GM12878 (cell line): ENCODE measurements around the gene LTA. TPM values are rescaled to one million over a fixed set of nuclear protein-coding genes. Genes with fewer than 3 reads are reported as not detected.

Experiments used
- ATAC-seq: fragments of 200-7000 bp; cut with Tn5 transposase; 3 replicates; pipeline ENCODE4 v1.9.1; 2020; ENCODE audit warnings: mild to moderate bottlenecking, moderate library complexity
- BruUV-seq: library from RNA; stranded (reverse); fragments of 400-500 nt; replicated peaks from 2 replicates; lab custom pipeline; 2021; lab: Mats Ljungman, UMichigan
- CTCF ChIA-PET: fragments of 300-600 bp; sonication (Branson Sonifier 250); formaldehyde crosslinking; extraction: SDS; loops from one replicate; lab custom pipeline; 2021; ENCODE audit warnings: inconsistent platforms; lab: Yijun Ruan, JAX
- POLR2A ChIA-PET: fragments of 350-600 bp; formaldehyde crosslinking; extraction: SDS; loops from one replicate; lab custom pipeline; 2021; ENCODE audit warnings: inconsistent platforms; lab: Charles Lee
- RAD21 ChIA-PET: fragments of 300-600 bp; sonication (Branson Sonifier 250); formaldehyde crosslinking; loops from one replicate; lab custom pipeline; 2023; ENCODE audit warnings: antibody characterized with exemption; ENCODE audit not compliant: unreplicated experiment; lab: Charles Lee
- SMC1A ChIA-PET: fragments of 300-600 bp; sonication (Branson Sonifier 250); formaldehyde crosslinking; loops from one replicate; lab custom pipeline; 2023; ENCODE audit not compliant: unreplicated experiment, uncharacterized antibody; lab: Charles Lee
- DNase-seq: peaks from one replicate; pipeline ENCODE4 v3.0.0-alpha.2; 2011; ENCODE audit warnings: low read depth, low spot score
- FAIRE-seq: peaks from 3 replicates; lab custom pipeline; 2011; peaks lifted over from hg19 to GRCh38; lab: Jason Lieb, UNC
- H2AFZ ChIP-seq: 2 replicates; pipeline ENCODE4 v1.6.0; 2011; ENCODE audit warnings: low read depth, low read length, control low read depth; ENCODE audit not compliant: control insufficient read depth
- H3K27ac ChIP-seq: 2 replicates; pipeline ENCODE4 v1.5.1; 2011; ENCODE audit warnings: control low read depth; ENCODE audit not compliant: control insufficient read depth, insufficient read depth
- H3K27me3 ChIP-seq, 2 experiments: replicated peaks in 1 of 2; 2 replicates each; pipeline versions ENCODE4 v1.6.0 to v1.6.1; 2011; ENCODE audit warnings: low read length in 1 of 2; ENCODE audit not compliant: control insufficient read depth in 2 of 2, insufficient read depth in 2 of 2
- H3K36me3 ChIP-seq, 2 experiments: 2 replicates each; pipeline ENCODE4 v1.5.1; 2011; ENCODE audit warnings: low read length in 1 of 2; ENCODE audit not compliant: control insufficient read depth in 2 of 2, insufficient read depth in 2 of 2
- H3K4me1 ChIP-seq: 2 replicates; pipeline ENCODE4 v1.6.1; 2011; ENCODE audit warnings: mild to moderate bottlenecking, low read length, moderate library complexity, mixed read lengths; ENCODE audit not compliant: control insufficient read depth, insufficient read depth
- H3K4me2 ChIP-seq: 2 replicates; pipeline ENCODE4 v1.6.0; 2011; ENCODE audit warnings: control low read depth; ENCODE audit not compliant: control insufficient read depth, insufficient read depth
- H3K4me3 ChIP-seq: fragments of 200-600 bp; sonication (generic); 2 replicates; pipeline ENCODE4 v1.5.1; 2016
- H3K79me2 ChIP-seq: 2 replicates; pipeline ENCODE4 v1.6.0; 2011; ENCODE audit warnings: low read length; ENCODE audit not compliant: control insufficient read depth, insufficient read depth
- H3K9ac ChIP-seq: 2 replicates; pipeline ENCODE4 v1.8.0; 2011; ENCODE audit warnings: low read length, control low read depth, mixed read lengths; ENCODE audit not compliant: control insufficient read depth, insufficient read depth
- H3K9me3 ChIP-seq: replicated peaks from 3 replicates; pipeline ENCODE4 v1.5.1; 2011; ENCODE audit warnings: mild to moderate bottlenecking, low read length; ENCODE audit not compliant: control insufficient read depth, insufficient read depth
- H4K20me1 ChIP-seq: 2 replicates; pipeline ENCODE4 v1.6.0; 2011; ENCODE audit not compliant: control insufficient read depth, insufficient read depth
- CEBPZ ChIP-seq: fragments of 150-350 bp; IDR thresholded peaks from 2 replicates; pipeline ENCODE4 v1.6.1; 2016; ENCODE audit warnings: low read depth, low read length
- CREB1 ChIP-seq: IDR thresholded peaks from 2 replicates; pipeline ENCODE4 v1.6.1; 2012; ENCODE audit warnings: low read depth, mild to moderate bottlenecking, inconsistent platforms
- E2F4 ChIP-seq: IDR thresholded peaks from 2 replicates; pipeline ENCODE4 v1.6.1; 2012; ENCODE audit warnings: low read depth, low read length, improper control_type of control experiment
- FOXM1 ChIP-seq: IDR thresholded peaks from 2 replicates; pipeline ENCODE4 v1.6.1; 2012; ENCODE audit warnings: low read depth, mild to moderate bottlenecking, inconsistent platforms, low read length, moderate library complexity
- GATAD2B ChIP-seq: fragments of 450-650 bp; conservative IDR thresholded peaks from 2 replicates; pipeline ENCODE4 v1.6.1; 2017; ENCODE audit warnings: low read depth, mild to moderate bottlenecking, moderate library complexity
- MAX ChIP-seq: IDR thresholded peaks from 2 replicates; pipeline ENCODE4 v1.6.1; 2012; ENCODE audit warnings: low read depth, low read length, improper control_type of control experiment
- MEF2A ChIP-seq: IDR thresholded peaks from 2 replicates; pipeline ENCODE4 v1.6.1; 2011; ENCODE audit warnings: low read depth, mild to moderate bottlenecking, low read length, moderate library complexity; ENCODE audit not compliant: insufficient read depth
- NBN ChIP-seq: fragments of 450-650 bp; IDR thresholded peaks from 2 replicates; pipeline ENCODE4 v1.6.1; 2016
- RELA ChIP-seq: fragments of 450-650 bp; IDR thresholded peaks from 2 replicates; pipeline ENCODE4 v1.8.0; 2014; ENCODE audit warnings: borderline replicate concordance; ENCODE audit not compliant: partially characterized antibody
- TAF1 ChIP-seq: IDR thresholded peaks from 2 replicates; pipeline ENCODE4 v1.6.1; 2011; ENCODE audit warnings: mild to moderate bottlenecking, low read depth, low read length, borderline replicate concordance
- in situ Hi-C: fragments of 300-500 bp; cut with MboI; formaldehyde crosslinking; loops from 9 replicates; pipeline ENCODE4 v1.14.3; 2018; ENCODE audit warnings: mixed read lengths
- intact Hi-C: fragments of 100-400 bp; cut with micrococcal nuclease; formaldehyde crosslinking; loops from one replicate; pipeline ENCODE4 v1.14.2; 2022; ENCODE audit not compliant: unreplicated experiment
- polyA plus RNA-seq, 11 experiments: library from polyadenylated mRNA; depleted of rRNA in 4 of 11; unstranded in 6 of 11; stranded (reverse) in 5 of 11; fragments of >200 nt; fragmentation: Nextera tagmentation in 4 of 11; fragmentation: Illumina TruSeq in 1 of 11; extraction: Ambion mirVana in 4 of 11; extraction: Trizol in 1 of 11; gene quantifications; 1 replicate in 1 of 11; 2 replicates in 10 of 11; pipeline versions ENCODE4 v1.2.1 to v1.2.3, GENCODE V29; 2011 to 2016; ENCODE audit warnings: inconsistent platforms in 2 of 11, missing spikeins in 2 of 11, low read depth in 1 of 11
- total RNA-seq, 4 experiments: library from RNA; depleted of rRNA in 3 of 4; stranded (reverse); fragments of >200 nt in 3 of 4; fragmentation: Illumina TruSeq in 1 of 4; extraction: Trizol in 1 of 4; gene quantifications; 2 replicates each; pipeline versions ENCODE4 v1.2.1 to v1.2.3, GENCODE V29; 2013 to 2021
- TF ChIP-seq, protein P1 (sequence below): fragments of 450-650 bp; IDR thresholded peaks from 2 replicates; pipeline ENCODE4 v1.6.1; 2018; ENCODE audit warnings: borderline replicate concordance, mild to moderate bottlenecking; ENCODE audit not compliant: partially characterized antibody
- TF ChIP-seq, protein P2 (sequence below): fragments of 450-650 bp; IDR thresholded peaks from 2 replicates; pipeline ENCODE4 v1.6.1; 2017; ENCODE audit warnings: mild to moderate bottlenecking, moderate library complexity

Gene LTA
- total and polyA plus RNA-seq, 10 of the 15 experiments (the other 5 are each of a cell fraction or from before 2014, with no cell fraction given) = 27.5 to 100 (median 75.1) TPM

DNA sequence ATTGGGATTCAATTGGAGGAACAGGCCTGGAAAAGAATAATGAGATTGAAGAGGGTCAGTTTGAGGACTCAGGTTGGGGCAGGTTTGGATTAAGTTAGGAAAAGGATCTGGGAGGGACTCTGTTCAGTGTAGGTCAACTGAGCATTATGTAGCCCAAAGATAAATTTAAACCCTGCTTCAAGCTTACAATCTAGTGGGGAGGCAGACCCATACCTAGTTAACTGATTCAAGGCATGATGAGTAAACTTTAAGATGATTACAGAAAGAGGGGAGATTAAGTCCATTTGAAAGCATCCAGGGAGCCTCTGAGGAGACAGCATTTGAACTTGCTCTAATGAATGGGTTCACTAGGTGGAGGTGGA is 11.4 kb upstream of the LTA start:
- no peak for DNase-seq
- no TSS peak for BruUV-seq
- no peak for FAIRE-seq
- intact Hi-C loops = loop anchor here (1.0 kb wide), 2 partner anchors 8 to 16 kb away; no protein-coding TSS in a partner anchor
- H2AFZ ChIP-seq = no peak overlapping the region
- no peak for ATAC-seq
- peaks cover 0 to 8% of the 10 kb centered on the region in 2 experiments; a peak in 2 of 4 replicates for H3K36me3 ChIP-seq
- ChIA-PET SMC1A (interaction anchor here (2.5 to 34.7 kb wide), 2 partner anchors 23 to 65 kb away, joined by 7 to 1989 read pairs; partner anchors contain the start of genes LST1, LTA, LTB and NCR3), RAD21 (interaction anchor here (0.5 to 15.9 kb wide), 5 partner anchors 9 to 264 kb away, joined by 3 to 620 read pairs (median 62); partner anchors contain the start of genes ATP6V1G2, LST1, LTA and LTB), CTCF (interaction anchor here (0.9 to 34.8 kb wide), 5 partner anchors 8 to 27 kb away, joined by 4 to 2098 read pairs (median 27); partner anchors contain the start of genes LST1, LTB, NCR3 and TNF), POLR2A (interaction anchor here (0.8 to 9.1 kb wide), 5 partner anchors 9 to 56 kb away, joined by 3 to 255 read pairs (median 7); partner anchors contain the start of genes LTB and TNF)
- H3K9ac ChIP-seq = peak overlapping the region; percentile 56
- no peaks in the 10 kb centered on the region for H4K20me1 ChIP-seq
- peak overlapping the region; percentile 99 for H3K27ac ChIP-seq
- peak overlapping the region; percentile 94 for H3K4me2 ChIP-seq
- peaks cover 16% of the 10 kb centered on the region for H3K79me2 ChIP-seq
- no peaks in the 10 kb centered on the region for H3K27me3 ChIP-seq
- in situ Hi-C loops = loop anchor here (25.0 kb wide), 2 partner anchors 1052 to 1402 kb away; partner anchors contain the start of genes BRD2 and HLA-DMA
- 0 out of 2 replicates have a peak overlapping the region, but pooled peaks have one; percentile 18 for H3K4me3 ChIP-seq
- peaks cover 82% of the 10 kb centered on the region for H3K4me1 ChIP-seq
- H3K9me3 ChIP-seq = no peaks in the 10 kb centered on the region
- TF ChIP-seq MEF2A (no peak), RELA (no peak), FOXM1 (no peak), GATAD2B (no peak), CREB1 (no peak), NBN (no peak), MAX (no peak), TAF1 (no peak), CEBPZ (no peak), E2F4 (no peak)
- TF ChIP-seq, protein P1, sequence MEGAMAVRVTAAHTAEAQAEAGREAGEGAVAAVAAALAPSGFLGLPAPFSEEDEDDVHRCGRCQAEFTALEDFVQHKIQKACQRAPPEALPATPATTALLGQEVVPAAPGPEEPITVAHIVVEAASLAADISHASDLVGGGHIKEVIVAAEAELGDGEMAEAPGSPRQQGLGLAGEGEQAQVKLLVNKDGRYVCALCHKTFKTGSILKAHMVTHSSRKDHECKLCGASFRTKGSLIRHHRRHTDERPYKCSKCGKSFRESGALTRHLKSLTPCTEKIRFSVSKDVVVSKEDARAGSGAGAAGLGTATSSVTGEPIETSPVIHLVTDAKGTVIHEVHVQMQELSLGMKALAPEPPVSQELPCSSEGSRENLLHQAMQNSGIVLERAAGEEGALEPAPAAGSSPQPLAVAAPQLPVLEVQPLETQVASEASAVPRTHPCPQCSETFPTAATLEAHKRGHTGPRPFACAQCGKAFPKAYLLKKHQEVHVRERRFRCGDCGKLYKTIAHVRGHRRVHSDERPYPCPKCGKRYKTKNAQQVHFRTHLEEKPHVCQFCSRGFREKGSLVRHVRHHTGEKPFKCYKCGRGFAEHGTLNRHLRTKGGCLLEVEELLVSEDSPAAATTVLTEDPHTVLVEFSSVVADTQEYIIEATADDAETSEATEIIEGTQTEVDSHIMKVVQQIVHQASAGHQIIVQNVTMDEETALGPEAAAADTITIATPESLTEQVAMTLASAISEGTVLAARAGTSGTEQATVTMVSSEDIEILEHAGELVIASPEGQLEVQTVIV = no peak
- TF ChIP-seq, protein P2, sequence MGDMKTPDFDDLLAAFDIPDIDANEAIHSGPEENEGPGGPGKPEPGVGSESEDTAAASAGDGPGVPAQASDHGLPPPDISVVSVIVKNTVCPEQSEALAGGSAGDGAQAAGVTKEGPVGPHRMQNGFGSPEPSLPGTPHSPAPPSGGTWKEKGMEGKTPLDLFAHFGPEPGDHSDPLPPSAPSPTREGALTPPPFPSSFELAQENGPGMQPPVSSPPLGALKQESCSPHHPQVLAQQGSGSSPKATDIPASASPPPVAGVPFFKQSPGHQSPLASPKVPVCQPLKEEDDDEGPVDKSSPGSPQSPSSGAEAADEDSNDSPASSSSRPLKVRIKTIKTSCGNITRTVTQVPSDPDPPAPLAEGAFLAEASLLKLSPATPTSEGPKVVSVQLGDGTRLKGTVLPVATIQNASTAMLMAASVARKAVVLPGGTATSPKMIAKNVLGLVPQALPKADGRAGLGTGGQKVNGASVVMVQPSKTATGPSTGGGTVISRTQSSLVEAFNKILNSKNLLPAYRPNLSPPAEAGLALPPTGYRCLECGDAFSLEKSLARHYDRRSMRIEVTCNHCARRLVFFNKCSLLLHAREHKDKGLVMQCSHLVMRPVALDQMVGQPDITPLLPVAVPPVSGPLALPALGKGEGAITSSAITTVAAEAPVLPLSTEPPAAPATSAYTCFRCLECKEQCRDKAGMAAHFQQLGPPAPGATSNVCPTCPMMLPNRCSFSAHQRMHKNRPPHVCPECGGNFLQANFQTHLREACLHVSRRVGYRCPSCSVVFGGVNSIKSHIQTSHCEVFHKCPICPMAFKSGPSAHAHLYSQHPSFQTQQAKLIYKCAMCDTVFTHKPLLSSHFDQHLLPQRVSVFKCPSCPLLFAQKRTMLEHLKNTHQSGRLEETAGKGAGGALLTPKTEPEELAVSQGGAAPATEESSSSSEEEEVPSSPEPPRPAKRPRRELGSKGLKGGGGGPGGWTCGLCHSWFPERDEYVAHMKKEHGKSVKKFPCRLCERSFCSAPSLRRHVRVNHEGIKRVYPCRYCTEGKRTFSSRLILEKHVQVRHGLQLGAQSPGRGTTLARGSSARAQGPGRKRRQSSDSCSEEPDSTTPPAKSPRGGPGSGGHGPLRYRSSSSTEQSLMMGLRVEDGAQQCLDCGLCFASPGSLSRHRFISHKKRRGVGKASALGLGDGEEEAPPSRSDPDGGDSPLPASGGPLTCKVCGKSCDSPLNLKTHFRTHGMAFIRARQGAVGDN = no peak
